Measurements from ENCODE around the gene COL27A1. TPM values are rescaled to one million over a fixed set of nuclear protein-coding genes. Genes with fewer than 3 reads are reported as not detected.

Gene COL27A1
- total and polyA plus RNA-seq, 9 of the 15 experiments (the other 6 are each of a cell fraction or from before 2014, with no cell fraction given): 0.07 TPM; not detected in 8

- TF ChIP-seq MEIS2 (IDR thresholded peaks at IDR 0.05; ENCODE audit: partially characterized antibody) (peak; percentile 86), ZNF280A (IDR thresholded peaks at IDR 0.05; ENCODE audit: low read depth, partially characterized antibody) (no peak), FOXA3 (CRISPR knock-in tag; conservative IDR thresholded peaks at IDR 0.05 in 1 of 2, IDR thresholded peaks at IDR 0.05 in 1 of 2) (0 out of 4 replicates have a peak, but pooled peaks of 1 of the 2 experiments have one; percentile 28), AFF1 (IDR thresholded peaks at IDR 0.05; ENCODE audit: low read depth in 1 of 2, partially characterized antibody in 2 of 2) (no peak), ZNF23 (CRISPR knock-in tag; IDR thresholded peaks at IDR 0.05) (peak; percentile 79), ZKSCAN1 (IDR thresholded peaks at IDR 0.05; ENCODE audit: low read depth, low read length) (no peak), CTCFL (IDR thresholded peaks at IDR 0.05; ENCODE audit: borderline replicate concordance, insufficient read depth, low read depth, low read length, poor library complexity, severe bottlenecking) (no peak), E2F4 (CRISPR knock-in tag; IDR thresholded peaks at IDR 0.05; ENCODE audit: low read depth) (no peak), DPF2 (IDR thresholded peaks at IDR 0.05) (no peak), ZBTB9 (CRISPR knock-in tag; IDR thresholded peaks at IDR 0.05) (no peak), RBM25 (IDR thresholded peaks at IDR 0.05; ENCODE audit: low read depth, low read length, severe bottlenecking) (peak; percentile 58), CBX2 (IDR thresholded peaks at IDR 0.05; ENCODE audit: insufficient read depth, low read length, poor library complexity, severe bottlenecking) (no peak), THRB (CRISPR knock-in tag; conservative IDR thresholded peaks at IDR 0.05) (no peak), POLR2A (conservative IDR thresholded peaks at IDR 0.05) (no peak), TARDBP (IDR thresholded peaks at IDR 0.05) (no peak)
Measured at GRCh38 chr9:114223564-114224246, 68.4 kb downstream of the COL27A1 start (continued).

Data from K562 (cell line).